Activated CD8-positive, alpha-beta T cell treated with anti-CD3 and anti-CD28 coated beads for 36 hours (primary cell): ENCODE measurements around the gene IRAK3. TPM values are rescaled to one million over a fixed set of nuclear protein-coding genes. Genes with fewer than 3 reads are reported as not detected.

Experiments
- ATAC-seq: fragments of 200-7000 bp; cut with Tn5 transposase; one replicate; pipeline ENCODE4 v1.10.0; 2021; ENCODE audit warnings: mild to moderate bottlenecking, moderate library complexity
- CTCF ChIA-PET: fragments of 350-600 bp; sonication (Branson Sonifier 250); formaldehyde crosslinking; loops from one replicate; lab custom pipeline; 2021; ENCODE audit warnings: antibody characterized with exemption; lab: Charles Lee
- POLR2A ChIA-PET: fragments of 350-600 bp; sonication (Branson Sonifier 250); formaldehyde crosslinking; loops from one replicate; lab custom pipeline; 2021; ENCODE audit warnings: antibody characterized with exemption; lab: Charles Lee
- DNase-seq: peaks from one replicate; pipeline ENCODE4 v3.0.0-alpha.2; 2020
- H3K27ac Mint-ChIP-seq: one replicate; pipeline ENCODE4 v1.8.0; 2021; ENCODE audit warnings: mild to moderate bottlenecking, mixed read lengths
- H3K27me3 Mint-ChIP-seq: one replicate; pipeline ENCODE4 v1.8.0; 2021; ENCODE audit warnings: mixed read lengths
- H3K36me3 Mint-ChIP-seq: one replicate; pipeline ENCODE4 v1.8.0; 2021; ENCODE audit warnings: low read depth, mixed read lengths
- H3K4me1 Mint-ChIP-seq: one replicate; pipeline ENCODE4 v1.8.0; 2021; ENCODE audit warnings: low read depth, mixed read lengths
- H3K4me3 Mint-ChIP-seq: one replicate; pipeline ENCODE4 v1.8.0; 2021; ENCODE audit warnings: mild to moderate bottlenecking, moderate library complexity, mixed read lengths
- H3K9me3 Mint-ChIP-seq: one replicate; pipeline ENCODE4 v1.8.0; 2021; ENCODE audit warnings: mixed read lengths
- intact Hi-C: fragments of 100-400 bp; cut with micrococcal nuclease; formaldehyde crosslinking; loops from one replicate; pipeline ENCODE4 v1.10.0; 2022
- total RNA-seq, 2 experiments: library from RNA; stranded (reverse); gene quantifications; one replicate each; pipeline ENCODE4 v1.2.3, GENCODE V29; 2021
- TF ChIP-seq, protein P1 (sequence below): fragments of 200-600 bp; IDR thresholded peaks from one replicate; pipeline ENCODE4 v1.8.0; 2022; ENCODE audit warnings: antibody characterized with exemption, mild to moderate bottlenecking

Gene IRAK3
- total RNA-seq, 2 experiments from 2014 or later: 0.31 to 0.34 TPM

GRCh38 chr12:66258011-66258410 is 69.0 kb downstream of the IRAK3 start:
- ATAC-seq: no peak
- ChIA-PET POLR2A (no interaction called here), CTCF (interaction anchor here (1.6 kb wide), 1 partner anchor 12 kb away, joined by 5 read pairs; no protein-coding TSS in a partner anchor)
- TF ChIP-seq, protein P1, sequence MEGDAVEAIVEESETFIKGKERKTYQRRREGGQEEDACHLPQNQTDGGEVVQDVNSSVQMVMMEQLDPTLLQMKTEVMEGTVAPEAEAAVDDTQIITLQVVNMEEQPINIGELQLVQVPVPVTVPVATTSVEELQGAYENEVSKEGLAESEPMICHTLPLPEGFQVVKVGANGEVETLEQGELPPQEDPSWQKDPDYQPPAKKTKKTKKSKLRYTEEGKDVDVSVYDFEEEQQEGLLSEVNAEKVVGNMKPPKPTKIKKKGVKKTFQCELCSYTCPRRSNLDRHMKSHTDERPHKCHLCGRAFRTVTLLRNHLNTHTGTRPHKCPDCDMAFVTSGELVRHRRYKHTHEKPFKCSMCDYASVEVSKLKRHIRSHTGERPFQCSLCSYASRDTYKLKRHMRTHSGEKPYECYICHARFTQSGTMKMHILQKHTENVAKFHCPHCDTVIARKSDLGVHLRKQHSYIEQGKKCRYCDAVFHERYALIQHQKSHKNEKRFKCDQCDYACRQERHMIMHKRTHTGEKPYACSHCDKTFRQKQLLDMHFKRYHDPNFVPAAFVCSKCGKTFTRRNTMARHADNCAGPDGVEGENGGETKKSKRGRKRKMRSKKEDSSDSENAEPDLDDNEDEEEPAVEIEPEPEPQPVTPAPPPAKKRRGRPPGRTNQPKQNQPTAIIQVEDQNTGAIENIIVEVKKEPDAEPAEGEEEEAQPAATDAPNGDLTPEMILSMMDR: no peak
- Mint-ChIP-seq H3K36me3 (no peaks in the 10 kb centered on the region), H3K9me3 (no peaks in the 10 kb centered on the region), H3K4me3 (no peak overlapping the region), H3K4me1 (no peaks in the 10 kb centered on the region), H3K27me3 (no peaks in the 10 kb centered on the region), H3K27ac (no peak overlapping the region)
- intact Hi-C loops: no loop called here
- DNase-seq: no peak

GRCh38 chr12:66262737-66263136 is 73.7 kb downstream of the IRAK3 start:
- CTCF ChIA-PET: no interaction called here
- H3K27ac Mint-ChIP-seq: no peak overlapping the region
- H3K9me3 Mint-ChIP-seq: no peaks in the 10 kb centered on the region
- no peaks in the 10 kb centered on the region for H3K36me3 Mint-ChIP-seq
- H3K27me3 Mint-ChIP-seq: peaks cover 3% of the 10 kb centered on the region
- DNase-seq: no peak
- TF ChIP-seq, protein P1: peak; percentile 29
- no peak for ATAC-seq
- H3K4me3 Mint-ChIP-seq: no peak overlapping the region
- intact Hi-C loops: loop anchor here (10.0 kb wide), 1 partner anchor 432 kb away; no protein-coding TSS in a partner anchor
- POLR2A ChIA-PET: no interaction called here
- no peaks in the 10 kb centered on the region for H3K4me1 Mint-ChIP-seq

- H3K27ac Mint-ChIP-seq: no peak overlapping the region
- CTCF ChIA-PET: interaction anchor here (0.8 to 2.9 kb wide), 6 partner anchors 10 to 382 kb away, joined by 3 to 31 read pairs (median 6); no protein-coding TSS in a partner anchor
- POLR2A ChIA-PET: no interaction called here
- no peaks in the 10 kb centered on the region for H3K4me1 Mint-ChIP-seq
- TF ChIP-seq, protein P1: no peak
- no peaks in the 10 kb centered on the region for H3K9me3 Mint-ChIP-seq
- H3K4me3 Mint-ChIP-seq: no peak overlapping the region
- DNase-seq: no peak
- ATAC-seq: no peak
- H3K27me3 Mint-ChIP-seq: peaks cover 3% of the 10 kb centered on the region
- intact Hi-C loops: loop anchor here (10.0 kb wide), 1 partner anchor 426 kb away; no protein-coding TSS in a partner anchor
- no peaks in the 10 kb centered on the region for H3K36me3 Mint-ChIP-seq
Observed at GRCh38 chr12:66268562-66268961, 79.5 kb downstream of the IRAK3 start.

GRCh38 chr12:66269142-66269541 is 80.1 kb downstream of the IRAK3 start:
- TF ChIP-seq, protein P1: no peak
- Mint-ChIP-seq H3K4me3 (no peak overlapping the region), H3K27me3 (peaks cover 3% of the 10 kb centered on the region), H3K36me3 (no peaks in the 10 kb centered on the region), H3K27ac (no peak overlapping the region), H3K9me3 (no peaks in the 10 kb centered on the region), H3K4me1 (no peaks in the 10 kb centered on the region)
- ATAC-seq (no peak), DNase-seq (no peak)
- ChIA-PET CTCF (interaction anchor here (0.8 to 5.9 kb wide), 30 partner anchors 8 to 427 kb away, joined by 3 to 77 read pairs (median 5); no protein-coding TSS in a partner anchor), POLR2A (interaction anchor here (1.0 kb wide), 1 partner anchor 10 kb away, joined by 3 read pairs; no protein-coding TSS in a partner anchor)
- intact Hi-C loops: loop anchor here (1.0 to 10.0 kb wide), 2 partner anchors 140 to 426 kb away; no protein-coding TSS in a partner anchor

- peaks cover 3% of the 10 kb centered on the region for H3K27me3 Mint-ChIP-seq
- POLR2A ChIA-PET: interaction anchor here (1.0 kb wide), 1 partner anchor 9 kb away, joined by 3 read pairs; no protein-coding TSS in a partner anchor
- H3K9me3 Mint-ChIP-seq: no peaks in the 10 kb centered on the region
- CTCF ChIA-PET: interaction anchor here (0.6 to 5.9 kb wide), 37 partner anchors 9 to 590 kb away, joined by 3 to 77 read pairs (median 4); partner anchors contain the start of gene HELB
- intact Hi-C loops: loop anchor here (1.0 to 10.0 kb wide), 2 partner anchors 139 to 425 kb away; no protein-coding TSS in a partner anchor
- H3K36me3 Mint-ChIP-seq: no peaks in the 10 kb centered on the region
- peak; percentile 65 for ATAC-seq
- TF ChIP-seq, protein P1: peak; percentile 58
- DNase-seq: peak; percentile 29
- H3K27ac Mint-ChIP-seq: no peak overlapping the region
- H3K4me3 Mint-ChIP-seq: no peak overlapping the region
- no peaks in the 10 kb centered on the region for H3K4me1 Mint-ChIP-seq
Observed at GRCh38 chr12:66269757-66270383, 80.9 kb downstream of the IRAK3 start.
